HuH-7 (cell line): ENCODE results near the gene G0S2.
"Not testable (repeated sequence)": the region's sequence is repeated elsewhere in the genome, so short reads cannot be mapped to it uniquely, and the experiment has no call there.

Source experiments
- DNase-seq: peaks from one replicate; pipeline ENCODE4 v3.0.0; 2011; ENCODE audit warnings: low spot score

The G0S2 gene

DNA sequence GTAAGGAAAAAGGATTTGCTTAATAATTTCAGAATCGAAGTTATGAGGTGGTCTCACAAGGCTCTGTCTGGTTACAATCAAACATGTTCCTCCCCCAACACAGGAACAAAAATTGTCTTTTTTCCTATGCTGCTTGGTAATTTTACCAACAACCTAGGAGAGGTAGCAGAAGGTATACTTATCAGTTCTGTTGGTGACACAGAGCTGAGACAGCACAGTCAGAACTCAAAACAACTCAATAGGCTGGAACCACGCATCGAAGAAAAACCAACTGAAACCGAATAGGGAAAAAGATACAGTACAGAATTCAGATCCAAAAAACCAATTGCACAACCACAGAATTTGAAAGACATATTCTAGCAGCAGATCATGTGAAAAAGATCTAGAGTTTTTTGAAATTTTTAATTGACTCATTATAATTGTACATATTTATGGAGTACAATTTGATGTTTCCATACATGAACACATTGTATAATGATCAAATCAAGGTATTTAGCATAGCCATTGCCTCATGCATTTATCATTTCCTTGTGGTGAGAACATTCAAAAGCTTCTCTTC, 3.8 kb downstream of the G0S2 start:
- DNase-seq = no peak

DNA sequence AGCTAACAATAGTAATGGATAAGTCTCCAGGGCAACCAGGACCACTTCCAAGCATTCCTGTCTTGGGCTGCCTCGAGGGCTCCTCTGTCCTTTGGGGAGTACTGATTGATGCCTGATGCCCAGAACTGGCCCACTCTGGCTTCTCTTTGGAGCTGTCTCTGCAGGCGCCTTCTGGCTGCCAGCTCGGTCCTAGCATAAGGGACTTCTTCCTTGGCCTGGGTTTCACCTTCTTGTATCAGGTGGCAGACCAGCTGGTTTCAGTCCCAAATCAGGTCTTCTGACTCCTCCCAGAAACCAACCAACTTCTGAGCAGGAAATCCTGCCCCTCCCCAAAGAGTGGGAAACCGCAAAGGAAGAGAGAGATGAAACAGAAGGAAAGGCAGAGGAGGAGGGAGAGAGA, 10.6 kb downstream of the G0S2 start:
- DNase-seq = no peak

DNA sequence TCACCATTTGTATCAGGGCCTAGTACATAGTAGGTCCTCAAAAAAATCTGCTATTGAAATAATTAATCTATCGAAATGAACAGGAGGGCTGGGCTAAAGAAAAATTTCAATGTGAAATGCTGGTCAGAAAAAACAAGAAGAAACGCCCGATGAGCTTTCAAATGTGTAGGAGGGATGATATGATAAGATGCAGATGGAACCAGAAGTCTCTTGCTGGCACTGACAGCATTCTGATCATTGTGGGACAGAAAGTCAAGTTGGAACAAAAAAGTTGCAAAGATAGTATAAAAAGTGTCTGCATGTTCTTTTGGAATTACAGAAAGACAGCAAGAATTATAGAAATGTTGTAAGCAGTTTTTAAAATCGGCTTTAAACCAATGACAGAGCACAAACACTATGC, 11.1 kb downstream of the G0S2 start:
- no peak for DNase-seq

DNA sequence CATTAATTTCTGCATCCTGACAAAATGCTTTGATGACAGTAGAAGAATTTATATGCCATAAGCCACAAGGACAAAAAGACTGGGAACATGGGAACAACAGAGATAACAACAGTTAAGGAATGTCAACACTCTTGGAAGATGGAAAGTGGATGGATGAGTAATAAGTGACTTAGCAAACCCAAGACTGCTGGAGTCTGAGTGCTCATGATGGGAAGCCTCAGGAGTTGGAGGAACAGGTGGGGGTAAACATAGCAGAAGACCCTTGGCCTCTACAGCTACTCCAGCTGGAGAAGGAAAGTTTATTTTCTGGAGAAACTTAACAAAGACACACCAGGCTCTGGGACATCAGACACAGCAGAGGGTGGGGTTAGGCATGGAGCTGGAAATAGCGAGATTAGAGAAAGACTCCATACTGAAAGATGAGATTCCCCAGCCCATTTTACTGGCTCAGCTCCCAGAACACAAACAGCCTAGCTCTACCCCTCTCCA, 13.6 kb downstream of the G0S2 start:
- DNase-seq = no peak

DNA sequence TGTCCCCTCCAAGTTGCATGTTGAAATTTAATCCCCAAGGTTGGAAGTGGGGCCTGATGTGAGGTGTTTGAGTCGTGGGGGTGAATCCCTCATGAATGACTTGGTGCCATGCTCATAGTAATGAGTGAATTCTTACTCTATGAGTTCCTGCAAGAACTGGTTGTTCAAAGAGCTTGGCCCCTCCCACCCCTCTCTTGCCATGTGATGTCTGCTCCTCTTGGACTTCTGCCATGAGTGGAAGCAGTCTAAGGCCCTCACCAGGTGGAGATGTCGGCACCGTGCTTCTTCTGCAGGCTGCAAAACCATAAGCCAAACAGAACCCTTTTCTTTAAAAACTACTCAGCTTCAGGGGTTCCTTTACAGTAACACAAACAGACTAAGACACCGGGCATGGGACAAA, 14.3 kb downstream of the G0S2 start:
- DNase-seq = no peak

DNA sequence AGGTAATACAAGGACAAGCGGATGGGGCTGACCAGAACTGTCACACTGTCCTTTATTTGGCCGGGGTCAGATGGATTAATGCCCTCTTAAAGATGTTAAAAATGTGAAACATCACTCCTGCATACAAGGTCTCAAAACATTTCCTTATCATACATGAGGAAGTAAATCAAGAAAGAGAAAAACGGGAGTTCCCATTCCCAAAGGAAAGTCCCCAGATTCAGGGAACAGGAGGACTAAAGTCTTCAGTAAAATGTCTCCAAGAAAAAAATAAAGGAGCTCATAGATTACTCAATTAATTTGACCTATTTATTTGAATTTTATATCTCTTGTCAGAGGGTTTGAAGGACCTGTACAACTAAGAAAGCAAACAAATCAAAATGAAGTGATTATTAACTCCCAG, 16.0 kb downstream of the G0S2 start:
- DNase-seq = no peak

DNA sequence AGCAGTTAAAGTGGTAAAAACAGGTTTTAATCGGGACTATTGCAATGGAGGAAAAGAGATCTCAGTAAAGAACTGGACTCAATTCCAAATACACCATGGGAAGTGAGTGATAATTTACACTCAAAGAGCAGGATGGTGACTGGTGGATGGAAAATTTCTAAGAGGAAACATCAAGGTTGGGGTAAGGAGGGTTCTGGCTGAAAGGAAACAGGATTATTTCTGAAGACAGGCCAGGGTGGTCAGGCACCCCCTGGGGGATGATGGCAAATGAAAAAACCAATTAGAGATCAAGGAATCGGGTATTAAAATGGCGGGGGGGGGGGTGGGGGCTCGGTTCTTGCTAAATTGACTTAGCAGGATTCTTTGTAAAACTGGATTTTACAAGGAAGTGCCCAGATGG, 17.1 kb downstream of the G0S2 start:
- DNase-seq = no peak

DNA sequence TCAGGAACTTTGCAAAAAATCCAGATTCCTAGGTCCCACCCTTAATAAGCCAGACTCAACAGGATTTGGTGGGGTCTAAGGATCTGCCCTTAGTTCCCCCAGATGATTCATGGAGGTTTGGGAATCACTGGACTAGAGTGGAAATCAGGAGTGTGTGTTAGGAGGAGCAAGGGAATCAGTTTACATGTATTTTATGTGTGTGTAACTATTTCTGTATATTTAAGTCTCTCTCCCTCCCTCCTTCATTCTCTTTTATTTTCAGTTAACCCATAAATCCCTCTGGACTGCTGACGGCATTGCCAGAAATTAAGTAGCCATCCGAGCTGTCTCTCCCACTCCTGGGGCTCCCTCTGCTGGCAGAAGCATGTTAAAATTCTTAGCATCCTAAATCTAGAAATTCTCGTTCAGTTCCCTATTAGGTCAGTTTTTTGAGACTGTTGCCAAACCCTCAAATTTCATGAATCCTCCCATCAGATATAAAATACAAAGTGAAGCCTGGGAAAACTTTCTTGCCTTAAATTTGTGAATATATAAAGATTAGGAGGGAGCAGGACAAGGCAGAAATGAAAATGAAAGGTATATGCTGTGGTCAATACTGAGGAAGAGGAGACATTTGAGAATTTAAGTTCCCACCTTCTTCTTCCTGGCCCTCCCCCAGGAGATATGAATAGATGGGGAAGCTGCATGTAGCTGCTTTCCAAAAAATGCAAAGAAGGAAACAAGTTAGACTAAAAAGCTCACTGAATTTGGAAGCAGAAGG, 17.7 kb downstream of the G0S2 start:
- DNase-seq = peak; percentile 37

DNA sequence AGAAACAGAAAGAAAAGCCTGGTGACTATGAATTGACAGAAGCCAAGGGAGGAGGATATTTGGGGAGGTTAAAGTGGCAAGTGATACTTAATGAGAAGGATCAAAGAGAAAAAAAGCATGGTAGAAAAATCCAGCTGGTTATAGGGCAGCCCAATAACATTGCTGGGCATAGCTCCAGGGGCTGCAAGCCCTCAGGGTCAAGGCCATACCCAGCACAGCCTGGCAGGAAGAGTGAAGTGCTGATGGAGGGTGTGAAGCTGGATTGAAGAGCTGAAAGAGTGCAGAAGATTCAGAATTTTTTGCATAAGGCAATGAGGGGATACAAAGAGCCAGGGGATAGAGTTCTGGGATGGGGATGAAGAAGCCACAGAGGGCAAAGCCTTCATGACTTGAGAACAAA, 21.5 kb downstream of the G0S2 start:
- DNase-seq = no peak

DNA sequence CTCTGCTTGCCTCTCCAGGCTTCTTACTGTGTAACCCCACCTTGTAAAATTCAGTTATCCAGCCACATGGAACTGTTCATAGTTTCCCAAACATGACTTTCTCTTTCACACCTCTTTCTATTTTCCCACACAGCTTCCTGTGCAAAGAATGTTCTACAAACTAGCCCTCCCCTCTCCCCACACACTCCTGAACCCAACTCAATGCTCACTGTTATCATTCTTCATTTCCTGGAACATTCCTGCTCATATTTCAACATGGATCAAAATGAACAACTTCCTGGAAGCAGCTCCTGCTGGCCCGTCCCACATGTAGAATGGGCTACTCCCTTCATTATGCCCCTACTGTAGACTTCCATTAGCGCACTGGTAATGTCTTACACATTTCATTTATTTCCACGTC, 21.9 kb downstream of the G0S2 start:
- no peak for DNase-seq

DNA sequence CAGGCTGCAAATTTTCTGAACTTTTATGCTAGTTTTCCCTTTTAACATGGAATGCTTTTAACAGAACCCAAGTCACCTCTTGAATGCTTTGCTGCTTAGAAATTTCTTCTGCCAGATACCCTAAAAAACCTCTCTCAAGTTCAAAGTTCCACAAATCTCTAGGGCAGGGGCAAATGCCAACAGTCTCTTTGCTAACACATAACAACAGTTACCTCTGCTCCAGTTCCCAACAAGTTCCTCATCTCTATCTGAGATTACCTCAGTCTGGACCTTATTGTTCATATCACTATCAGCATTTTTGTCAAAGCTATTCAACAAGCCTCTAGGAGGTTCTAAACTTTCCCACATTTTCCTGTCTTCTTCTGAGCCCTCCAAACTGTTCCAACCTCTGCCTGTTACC, 25.5 kb downstream of the G0S2 start:
- DNase-seq = not testable (repeated sequence)

DNA sequence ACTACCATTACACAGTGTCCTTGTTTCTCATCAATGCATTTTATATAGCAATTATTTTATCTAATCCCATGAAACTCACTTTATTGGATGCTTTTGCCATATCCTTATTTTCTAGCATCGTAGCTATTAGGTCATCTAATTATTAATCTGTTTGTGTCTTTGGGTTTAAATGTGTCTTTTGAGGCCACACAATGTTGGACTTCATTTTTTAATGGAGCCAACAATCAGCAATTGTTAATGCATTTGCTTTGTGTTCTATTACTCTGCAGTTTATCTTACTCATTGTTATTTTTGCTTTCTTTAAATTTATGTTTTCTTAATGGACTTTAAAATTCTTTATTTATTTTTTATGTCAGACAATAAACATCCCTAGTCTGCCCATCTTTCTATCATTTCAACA, 27.6 kb downstream of the G0S2 start:
- no peak for DNase-seq

DNA sequence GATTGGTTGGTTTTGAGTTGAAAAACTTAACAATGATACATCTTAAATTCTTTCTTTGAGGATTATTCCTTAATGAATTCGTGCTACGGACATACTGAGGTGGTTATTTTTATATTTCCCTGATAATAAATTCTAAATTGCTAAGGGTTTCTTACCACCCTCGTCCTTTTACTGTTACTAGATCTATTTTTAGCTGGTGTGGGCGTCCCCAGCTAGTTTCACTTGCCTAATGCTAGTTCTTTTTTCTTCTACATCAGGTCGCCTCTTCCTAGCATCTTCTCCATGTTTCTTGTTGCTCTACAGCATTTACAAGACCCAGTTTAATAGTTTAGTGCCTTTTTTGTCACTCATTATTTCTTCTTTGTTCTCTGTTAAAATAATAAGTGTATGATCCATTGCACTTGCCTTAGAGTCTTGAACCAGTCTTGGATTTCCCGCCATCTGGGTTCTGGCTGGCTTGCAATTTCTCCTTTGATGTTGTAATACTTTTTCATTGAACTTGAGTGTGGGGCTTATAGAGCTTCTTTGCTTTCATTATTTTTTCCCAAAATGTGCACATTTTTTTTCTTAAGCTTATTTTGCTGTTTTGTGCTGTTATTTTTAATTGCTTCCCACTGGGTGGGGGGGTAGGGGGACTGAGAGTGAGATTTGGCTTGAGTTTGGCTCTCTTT, 28.8 kb downstream of the G0S2 start:
- no peak for DNase-seq

DNA sequence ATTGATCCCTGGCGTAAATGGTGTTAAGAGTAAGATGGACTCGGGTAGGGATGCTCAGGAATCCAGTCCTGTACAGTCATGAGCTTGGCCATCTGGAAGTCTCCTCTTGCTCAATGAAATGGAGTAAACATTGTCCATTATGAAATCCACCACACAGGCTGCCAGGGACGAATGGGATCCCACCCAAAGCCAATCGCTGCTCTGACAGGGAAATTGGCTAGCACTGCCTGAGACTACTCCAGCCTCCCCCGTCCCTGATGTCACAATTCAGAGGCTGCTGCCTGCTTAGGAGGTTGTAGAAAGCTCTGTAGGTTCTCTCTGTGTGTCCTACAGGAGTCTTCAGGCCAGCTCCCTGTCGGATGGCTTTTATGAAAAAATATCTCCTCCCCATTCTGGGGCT, 29.4 kb downstream of the G0S2 start, which contains the start of gene HSD11B1:
Gene HSD11B1, plus strand, starts transcription at position 263 of the 400 bp plus-strand sequence. Its CDS starts 97 bp downstream, at position 360.
- DNase-seq = no peak

DNA sequence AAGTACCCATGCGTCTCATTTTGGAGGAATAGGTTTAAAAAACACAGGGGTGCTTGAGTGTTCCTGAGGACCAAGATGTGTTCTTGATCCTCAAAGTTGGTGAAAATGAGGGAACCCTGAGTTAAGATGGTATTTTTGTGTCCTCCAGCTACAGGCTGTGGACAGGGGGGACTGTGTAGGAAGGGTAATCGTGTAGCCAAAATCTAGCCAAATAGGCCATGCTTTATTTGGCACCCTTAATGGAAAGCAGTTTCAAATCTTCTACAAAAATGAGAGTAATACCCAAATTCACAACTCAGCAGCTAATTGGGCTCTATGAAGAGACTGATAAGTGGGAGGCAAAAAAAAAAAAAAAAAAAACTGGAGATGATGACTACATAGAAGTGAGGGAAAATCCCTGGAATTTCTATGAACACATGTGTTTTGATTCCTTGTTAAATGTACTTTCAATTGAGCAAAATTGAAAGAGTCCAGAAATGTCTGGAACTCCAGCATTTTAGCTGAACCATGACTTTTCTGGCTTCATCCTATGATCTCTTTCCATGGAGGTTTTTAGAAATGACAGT, 29.9 kb downstream of the G0S2 start:
- DNase-seq = no peak

DNA sequence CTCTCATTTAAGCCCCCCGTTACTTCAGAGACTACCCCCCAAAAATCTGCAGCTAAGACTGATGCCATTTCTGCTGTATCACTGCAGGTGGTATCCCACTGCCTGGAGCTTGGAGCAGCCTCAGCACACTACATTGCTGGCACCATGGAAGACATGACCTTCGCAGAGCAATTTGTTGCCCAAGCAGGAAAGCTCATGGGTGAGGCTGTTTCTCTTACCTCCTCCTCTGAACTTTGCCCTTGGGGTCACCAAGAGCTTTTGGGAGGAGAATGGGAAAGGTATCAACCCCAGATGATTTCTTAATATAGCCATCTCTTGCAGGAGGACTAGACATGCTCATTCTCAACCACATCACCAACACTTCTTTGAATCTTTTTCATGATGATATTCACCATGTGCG, 31.4 kb downstream of the G0S2 start:
- DNase-seq = no peak

DNA sequence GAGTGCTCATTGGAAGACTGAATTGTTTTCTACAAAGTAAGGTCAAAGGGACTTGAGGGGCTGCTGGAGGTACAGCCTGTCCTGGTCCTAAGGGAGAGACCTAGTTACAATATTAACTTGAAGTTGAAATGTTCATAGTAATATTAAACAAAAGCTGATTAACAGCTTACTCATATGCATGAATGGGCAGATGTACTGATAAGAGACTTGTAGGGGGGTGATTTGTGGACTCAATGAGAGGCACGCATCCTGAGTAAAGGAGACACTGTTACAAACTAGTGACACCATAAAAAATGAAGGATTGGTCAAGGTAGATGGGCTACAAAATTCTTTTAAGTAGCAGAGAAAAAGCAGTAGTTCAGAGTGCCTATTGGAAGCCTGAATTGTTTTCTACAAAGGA, 32.1 kb downstream of the G0S2 start:
- no peak for DNase-seq

DNA sequence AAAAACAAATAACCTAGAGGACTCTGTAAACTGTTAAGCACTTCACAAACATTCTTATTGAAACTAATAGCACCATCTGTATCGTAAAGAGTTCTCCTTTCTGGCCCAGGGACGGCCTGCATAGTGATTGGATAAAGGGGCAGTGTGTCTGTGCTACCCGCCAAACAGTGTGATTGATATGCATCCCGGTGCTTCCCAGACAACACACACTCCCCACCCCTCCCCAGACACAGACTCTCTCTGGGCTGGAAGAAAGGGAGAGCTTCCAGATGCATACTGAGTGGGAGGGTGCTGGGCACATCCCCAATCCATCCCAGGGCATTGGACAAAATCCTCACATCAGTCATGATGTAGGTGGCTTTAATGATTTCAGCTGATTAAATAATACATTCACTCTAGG, 33.1 kb downstream of the G0S2 start:
- DNase-seq = no peak

DNA sequence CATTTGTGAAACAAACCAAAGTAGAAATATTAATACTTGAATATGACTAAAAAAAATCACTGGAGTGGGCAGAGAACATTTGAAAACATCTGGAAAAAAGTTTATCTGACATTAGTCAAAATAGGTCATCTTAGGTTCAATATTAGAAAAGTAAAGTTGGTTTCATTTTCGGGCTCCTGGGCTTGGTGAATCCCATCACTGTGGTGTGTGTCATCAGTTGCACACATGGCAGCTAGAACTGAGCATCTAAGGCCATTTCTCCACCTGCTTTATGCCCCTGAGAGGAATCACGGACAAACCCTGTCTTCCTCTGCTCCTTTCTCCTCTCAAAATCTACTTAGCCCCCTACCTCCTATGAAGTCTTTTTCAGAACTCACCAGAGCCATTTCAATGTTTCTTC, 34.9 kb downstream of the G0S2 start:
- DNase-seq = no peak

DNA sequence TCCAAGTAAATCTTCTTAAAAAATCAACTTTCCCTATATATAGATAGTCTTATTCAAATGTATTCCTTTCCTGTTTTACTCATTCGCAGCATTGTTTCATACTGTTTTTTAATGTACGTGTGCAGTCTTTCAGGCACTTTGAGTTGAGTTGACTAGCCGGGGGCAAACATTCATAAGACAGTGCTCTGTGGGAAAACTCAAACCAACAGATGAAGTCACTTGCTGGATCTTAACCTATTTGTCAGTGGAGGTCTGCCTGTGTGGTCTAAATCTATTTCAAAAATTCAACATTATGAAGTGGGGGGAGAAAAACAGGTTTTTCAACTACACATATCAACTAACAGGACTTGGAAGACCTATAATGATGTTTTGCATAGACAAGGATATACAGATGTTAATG, 35.6 kb downstream of the G0S2 start:
- no peak for DNase-seq

DNA sequence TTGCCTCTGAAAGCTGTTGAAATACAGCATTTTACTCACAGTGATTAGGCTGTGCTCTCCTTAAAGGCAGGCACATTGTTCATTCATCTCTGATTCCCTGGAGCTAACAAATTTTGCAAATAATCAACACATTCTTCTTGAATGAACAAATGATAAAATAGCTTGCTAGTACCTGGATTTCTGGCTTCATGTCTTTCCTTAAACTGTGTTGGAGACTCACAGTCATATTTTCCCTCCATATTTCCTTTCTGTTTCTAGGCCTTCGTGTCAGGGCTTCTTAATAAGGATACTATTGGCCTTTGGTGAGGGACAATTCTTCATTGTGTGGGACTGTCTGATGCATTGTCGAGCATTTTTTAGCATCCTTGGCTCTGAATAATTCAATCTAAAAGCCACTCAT, 39.1 kb downstream of the G0S2 start:
- DNase-seq = no peak

DNA sequence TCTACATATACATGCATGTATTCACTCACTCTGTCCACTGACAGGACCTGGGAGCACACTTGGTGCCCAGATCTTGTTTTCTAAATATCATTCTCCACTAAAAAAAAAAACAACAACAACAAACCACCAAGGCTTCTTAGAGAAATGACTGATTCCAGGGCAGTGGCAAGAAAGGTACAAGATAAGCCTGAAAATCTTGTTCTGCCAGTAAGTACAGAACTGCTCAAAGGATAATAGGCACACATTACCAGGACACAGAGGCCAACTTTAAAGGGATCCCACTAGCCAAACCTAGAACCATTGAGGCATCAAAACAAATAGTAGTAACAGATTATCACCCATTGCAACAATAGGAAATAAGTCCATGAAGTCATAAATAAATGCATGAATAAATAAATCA, 40.1 kb downstream of the G0S2 start:
- DNase-seq = no peak

DNA sequence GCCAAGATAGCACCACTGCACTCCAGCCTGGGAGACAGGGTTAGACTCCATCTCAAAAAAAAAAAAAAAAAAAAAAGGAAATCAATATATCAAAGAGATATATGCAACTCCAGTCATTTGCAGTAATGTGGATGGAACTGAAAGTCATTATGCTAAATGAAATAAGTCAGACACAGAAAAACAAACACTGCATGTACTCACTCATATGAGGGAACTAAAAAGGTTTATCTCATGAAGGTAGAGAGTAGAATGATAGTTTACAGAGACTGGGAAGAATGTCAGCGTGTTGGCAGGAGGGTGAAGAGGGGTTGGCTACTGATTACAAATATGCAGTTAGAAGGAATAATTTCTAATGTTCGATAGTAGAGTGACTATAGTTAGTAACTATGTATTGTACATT, 42.6 kb downstream of the G0S2 start:
- DNase-seq = no peak
